Melanocyte of skin (primary cell): ENCODE results near the gene HOMER1. TPM values are rescaled to one million over a fixed set of nuclear protein-coding genes. Genes with fewer than 3 reads are reported as not detected.

ENCODE experiments used
- small RNA-seq, 2 donors: library from RNA; depleted of rRNA; stranded (forward); fragments of <200 nt; gene quantifications; one replicate each; pipeline ENCODE3, GENCODE V24; 2012
- total RNA-seq, 2 donors: library from RNA; depleted of rRNA; stranded (reverse); fragments of >200 nt; gene quantifications; 2 replicates each; pipeline ENCODE4 v1.2.3, GENCODE V29; 2012

HOMER1 gene
- 10 to 100 TPM; 14.3 to 20.6 TPM for total RNA-seq

DNA sequence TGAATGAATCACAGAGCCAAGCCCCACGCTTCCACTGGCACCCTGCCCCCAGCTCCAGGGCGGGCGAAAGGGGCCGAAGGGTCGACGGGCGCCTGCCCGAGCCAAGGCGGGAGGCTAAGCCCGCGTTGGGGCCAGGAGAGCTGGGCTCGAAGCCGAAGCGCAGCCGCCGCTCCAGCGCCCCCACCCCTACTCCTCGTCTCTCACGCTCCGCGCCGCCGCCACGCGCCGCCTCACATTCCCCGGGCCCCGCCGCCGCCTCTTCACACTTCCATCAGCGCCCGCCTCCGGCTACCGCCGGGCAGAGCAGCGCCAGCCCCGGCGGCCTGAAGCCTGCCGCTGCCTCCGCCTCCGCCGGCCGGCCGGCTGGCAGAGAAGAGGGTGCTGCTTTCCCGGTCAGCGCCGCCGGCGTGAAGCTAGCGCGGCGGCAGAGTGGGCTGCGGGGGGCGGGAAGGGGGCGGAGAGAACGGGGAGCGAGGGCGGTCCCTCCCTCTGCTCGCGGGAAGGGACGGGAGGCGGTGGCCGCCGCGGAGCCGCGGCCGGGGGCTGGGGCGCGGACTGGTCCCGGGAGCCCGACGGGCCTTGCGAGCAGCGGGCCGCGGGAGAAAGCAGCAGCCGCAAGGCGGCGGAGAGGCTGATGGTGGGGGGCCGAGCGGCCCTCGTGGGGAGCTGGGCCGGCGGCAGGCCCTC is at the start of gene HOMER1:
TSS of gene HOMER1 (minus strand) at position 431 of the 687 bp plus-strand sequence. CDS start 1,360 bp downstream, outside the sequence.

Small RNA genes within 50 kb of the gene (small RNA-seq; reads per million reads assigned to genes)
- gene RF00019: 0 reads per million in 2 donors

Other genes with a start within 250 kb of the HOMER1 start
- 10 to 100 TPM; 53.7 to 71.9 TPM for gene TENT2, start 98.3 kb upstream of the HOMER1 start, total RNA-seq
- 1 to 10 TPM in 1 of 2 donors, under 1 TPM in 1; 0.69 to 1.3 TPM for gene CMYA5, start 175.7 kb upstream of the HOMER1 start, total RNA-seq